Activated CD8-positive, alpha-beta memory T cell treated with anti-CD3 and anti-CD28 coated beads, Interleukin-2, amount 10 ng/mL, durations not matched to agents 7 days and 5 days (primary cell): ENCODE measurements around the gene SNORC. TPM values are rescaled to one million over a fixed set of nuclear protein-coding genes. Genes with fewer than 3 reads are reported as not detected.

ENCODE experiments used
- ATAC-seq: fragments of 150-1000 bp; cut with Tn5 transposase; one replicate; pipeline ENCODE4 v1.10.0; 2021; ENCODE audit warnings: moderate library complexity
- CTCF ChIA-PET: fragments of 350-600 bp; sonication (Branson Sonifier 250); formaldehyde crosslinking; loops from one replicate; lab custom pipeline; 2021; ENCODE audit warnings: antibody characterized with exemption; lab: Charles Lee
- DNase-seq: peaks from one replicate; pipeline ENCODE4 v3.0.0-alpha.2; 2020
- H3K27ac Mint-ChIP-seq: one replicate; pipeline ENCODE4 v1.8.0; 2021; ENCODE audit warnings: mild to moderate bottlenecking, mixed read lengths
- H3K27me3 Mint-ChIP-seq: one replicate; pipeline ENCODE4 v1.8.0; 2021; ENCODE audit warnings: mixed read lengths
- H3K36me3 Mint-ChIP-seq: one replicate; pipeline ENCODE4 v1.8.0; 2021; ENCODE audit warnings: mild to moderate bottlenecking, mixed read lengths
- H3K4me1 Mint-ChIP-seq: one replicate; pipeline ENCODE4 v1.8.0; 2021; ENCODE audit warnings: mixed read lengths
- H3K4me3 Mint-ChIP-seq: one replicate; pipeline ENCODE4 v1.8.0; 2021; ENCODE audit warnings: mild to moderate bottlenecking, moderate library complexity, mixed read lengths
- H3K9me3 Mint-ChIP-seq: one replicate; pipeline ENCODE4 v1.8.0; 2022; ENCODE audit warnings: low read depth, mixed read lengths
- total RNA-seq, 2 experiments: library from RNA; stranded (reverse); gene quantifications; one replicate each; pipeline ENCODE4 v1.2.3, GENCODE V29; 2021

SNORC gene
- total RNA-seq, 2 experiments from 2014 or later = 1.4 to 1.8 TPM

DNA sequence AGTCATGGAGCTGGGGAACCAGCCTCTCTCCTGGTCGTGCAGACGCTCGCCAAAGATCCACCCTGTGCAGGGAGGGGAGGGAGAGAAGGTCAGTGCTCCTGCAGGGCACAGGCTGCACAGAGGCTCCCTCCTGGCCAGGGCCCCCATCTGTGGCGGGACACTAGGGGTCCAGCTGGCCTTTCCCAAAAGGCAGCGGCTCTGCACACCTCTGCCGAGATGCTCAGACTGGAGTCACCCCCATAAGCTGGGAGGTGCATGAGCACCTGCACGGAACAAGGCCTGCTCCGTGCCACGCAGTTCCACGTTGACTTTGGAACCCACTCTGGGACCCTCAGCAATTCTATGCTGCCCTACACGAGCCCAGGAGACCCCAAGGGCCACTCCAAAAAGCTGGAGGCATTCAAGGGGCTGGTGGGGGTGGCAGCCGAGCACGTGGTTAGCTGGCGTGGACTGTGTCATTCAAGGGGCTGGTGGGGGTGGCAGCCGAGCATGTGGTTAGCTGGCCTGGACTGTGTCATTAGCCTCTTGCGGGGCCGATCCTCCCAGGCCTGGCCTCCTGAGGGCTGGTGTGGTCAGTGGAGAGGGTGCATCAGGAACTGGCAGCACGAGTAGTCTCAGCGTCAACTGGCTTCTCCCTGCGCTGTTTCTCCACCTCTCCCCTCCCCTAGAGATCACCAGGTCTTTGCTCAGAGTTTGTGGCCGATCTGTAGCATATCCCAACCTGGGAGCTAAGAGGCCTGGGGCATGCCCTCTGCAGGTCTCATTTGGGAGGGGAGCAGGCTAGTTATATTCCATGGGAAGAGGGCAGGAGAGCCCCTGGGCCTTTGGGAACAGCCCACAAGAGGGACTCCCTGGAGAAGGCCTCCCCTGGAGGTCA is 9.8 kb downstream of the SNORC start:
- no peak for ATAC-seq
- DNase-seq = no peak
- CTCF ChIA-PET = no interaction called here
- no peaks in the 10 kb centered on the region for H3K9me3 Mint-ChIP-seq
- peaks cover 14% of the 10 kb centered on the region for H3K27me3 Mint-ChIP-seq
- no peak overlapping the region for H3K4me3 Mint-ChIP-seq
- H3K4me1 Mint-ChIP-seq = peaks cover 3% of the 10 kb centered on the region
- H3K27ac Mint-ChIP-seq = no peak overlapping the region
- H3K36me3 Mint-ChIP-seq = no peaks in the 10 kb centered on the region

DNA sequence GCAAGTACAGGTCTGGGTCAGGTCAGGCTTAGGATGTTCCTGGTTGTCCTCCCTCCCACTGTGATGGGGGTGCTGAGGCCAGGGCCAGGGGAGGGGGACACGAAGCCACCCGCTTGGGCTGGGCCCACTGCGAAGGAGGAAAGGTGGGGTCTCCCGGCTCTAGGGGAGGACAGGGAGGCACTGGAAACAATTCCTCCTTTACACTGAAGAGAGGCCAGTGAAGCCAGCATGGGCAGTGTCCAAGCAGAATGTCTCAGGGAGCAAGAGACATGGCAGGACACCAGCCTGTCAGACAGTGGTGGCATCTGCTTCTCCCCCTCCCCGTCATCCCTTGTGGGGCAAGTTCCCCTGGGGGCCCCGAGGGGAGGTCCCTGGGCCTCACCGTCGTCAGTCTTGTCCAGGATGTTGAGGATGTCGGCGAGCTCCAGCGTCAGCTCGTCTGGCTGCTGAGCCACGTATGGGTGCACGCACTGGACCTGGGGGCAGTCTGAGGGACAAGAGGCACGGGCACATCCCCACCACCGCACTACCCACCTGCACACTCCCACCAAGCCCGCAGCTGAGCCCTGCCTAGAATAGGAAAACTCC is 10.8 kb downstream of the SNORC start:
- ATAC-seq = no peak
- CTCF ChIA-PET = no interaction called here
- no peak overlapping the region for H3K4me3 Mint-ChIP-seq
- no peak overlapping the region for H3K27ac Mint-ChIP-seq
- no peaks in the 10 kb centered on the region for H3K9me3 Mint-ChIP-seq
- DNase-seq = no peak
- peaks cover 6% of the 10 kb centered on the region for H3K27me3 Mint-ChIP-seq
- no peaks in the 10 kb centered on the region for H3K36me3 Mint-ChIP-seq
- H3K4me1 Mint-ChIP-seq = no peaks in the 10 kb centered on the region

DNA sequence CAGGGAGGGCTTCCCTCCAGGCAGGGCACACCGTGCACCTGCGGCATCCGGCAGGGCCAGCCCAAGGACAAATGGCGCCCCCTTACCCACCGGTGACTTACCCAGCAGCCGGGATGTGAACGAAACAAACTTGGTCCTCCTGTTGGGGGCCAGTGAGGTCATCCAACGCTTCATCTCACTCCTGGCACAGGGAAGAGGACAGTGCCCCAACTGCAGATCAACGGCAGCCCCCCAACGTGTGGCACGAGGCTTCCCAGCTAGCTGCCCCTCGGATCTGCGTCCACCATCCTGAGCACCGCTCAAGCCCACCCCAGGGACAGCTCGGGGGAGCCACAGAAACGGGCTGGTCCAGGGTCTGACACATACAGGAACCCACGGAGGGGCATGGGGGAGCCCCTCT is 12.0 kb downstream of the SNORC start:
- Mint-ChIP-seq H3K36me3 (no peaks in the 10 kb centered on the region), H3K27me3 (peaks cover 6% of the 10 kb centered on the region), H3K27ac (no peak overlapping the region), H3K4me3 (no peak overlapping the region), H3K9me3 (no peaks in the 10 kb centered on the region), H3K4me1 (no peaks in the 10 kb centered on the region)
- CTCF ChIA-PET = no interaction called here
- DNase-seq (no peak), ATAC-seq (no peak)

DNA sequence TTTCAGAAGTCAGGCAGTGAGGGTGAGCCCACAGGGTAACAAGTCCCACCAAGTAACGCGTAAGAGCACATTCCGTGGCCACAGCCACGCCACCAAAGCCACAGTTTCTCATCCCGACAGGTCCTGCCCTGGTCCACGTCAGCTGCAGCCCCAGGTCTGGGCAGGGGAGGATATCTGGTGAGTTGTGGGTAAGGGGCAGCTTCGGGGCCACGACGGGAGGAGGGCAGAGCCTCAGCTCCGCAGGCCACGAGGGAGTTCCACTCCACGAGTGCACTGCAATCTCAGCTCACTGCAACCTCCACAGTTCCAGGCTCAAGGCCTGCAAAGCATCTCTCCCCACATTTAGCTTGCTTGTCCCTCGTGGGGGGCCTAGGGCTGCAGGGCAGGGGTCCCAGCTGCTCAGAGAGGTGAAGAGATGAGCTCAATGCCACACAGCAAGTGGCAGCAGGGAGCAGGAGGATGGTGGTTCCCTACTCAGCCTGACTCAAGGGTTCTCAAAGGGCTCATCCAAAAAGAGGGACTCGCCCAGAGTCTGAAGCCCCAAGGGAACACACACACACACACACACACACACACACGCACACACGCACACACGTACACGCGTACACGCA is 12.5 kb downstream of the SNORC start:
- ATAC-seq (no peak), DNase-seq (no peak)
- Mint-ChIP-seq H3K9me3 (no peaks in the 10 kb centered on the region), H3K27me3 (peaks cover 4% of the 10 kb centered on the region), H3K27ac (no peak overlapping the region), H3K4me3 (no peak overlapping the region), H3K36me3 (no peaks in the 10 kb centered on the region), H3K4me1 (no peaks in the 10 kb centered on the region)
- CTCF ChIA-PET = no interaction called here

DNA sequence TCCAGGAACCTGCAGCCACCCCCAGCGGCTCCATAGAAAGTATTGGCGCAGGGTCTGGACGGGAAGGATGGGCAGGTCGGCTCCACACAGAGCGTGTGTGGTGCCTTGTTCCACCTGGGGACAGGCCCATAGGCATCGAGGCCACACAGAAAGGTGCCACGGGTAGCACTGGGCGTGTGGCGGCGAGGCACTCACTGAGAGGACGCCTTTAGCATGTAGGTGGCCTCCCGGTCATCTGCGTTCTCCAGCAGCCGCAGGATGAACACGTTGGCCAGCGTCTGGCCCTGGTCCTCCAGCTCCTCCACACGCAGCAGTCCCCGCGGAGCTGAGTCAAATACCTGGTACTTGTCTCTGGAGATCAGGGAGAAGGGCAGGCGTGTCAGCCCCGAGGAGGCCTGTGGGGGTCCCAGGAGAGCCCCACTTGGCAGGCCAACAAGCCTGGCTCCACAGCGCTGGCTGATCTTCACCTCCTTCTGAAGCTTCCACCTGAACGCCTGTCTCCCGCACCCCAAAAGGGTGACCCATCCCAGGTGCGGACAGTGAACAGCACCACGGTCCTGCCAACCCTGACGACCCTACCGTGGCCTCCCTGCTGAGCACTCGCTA is 13.2 kb downstream of the SNORC start:
- H3K36me3 Mint-ChIP-seq = no peaks in the 10 kb centered on the region
- no peaks in the 10 kb centered on the region for H3K9me3 Mint-ChIP-seq
- no peaks in the 10 kb centered on the region for H3K27me3 Mint-ChIP-seq
- H3K4me3 Mint-ChIP-seq = no peak overlapping the region
- no peaks in the 10 kb centered on the region for H3K4me1 Mint-ChIP-seq
- CTCF ChIA-PET = no interaction called here
- DNase-seq = no peak
- ATAC-seq = no peak
- no peak overlapping the region for H3K27ac Mint-ChIP-seq

DNA sequence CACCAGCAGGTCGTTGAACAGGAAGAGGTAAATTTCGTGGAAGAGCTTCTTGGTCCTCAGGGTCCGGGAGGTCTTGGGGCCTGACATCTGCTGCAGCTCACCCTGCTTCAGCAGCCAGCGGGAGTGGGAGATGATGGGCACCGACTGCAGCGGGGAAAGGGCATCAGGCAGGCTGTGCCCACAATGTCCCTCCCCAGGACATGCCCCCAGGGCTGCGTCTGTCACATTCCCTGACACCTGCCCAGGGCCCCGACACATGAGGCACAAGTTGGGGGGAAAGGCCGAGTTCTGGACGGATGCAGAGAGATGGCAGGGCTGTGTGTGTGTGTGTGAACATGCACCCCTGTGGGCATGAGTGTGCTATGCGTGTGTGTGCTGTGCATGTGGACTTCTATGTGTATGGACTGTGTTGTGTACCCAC is 13.9 kb downstream of the SNORC start:
- CTCF ChIA-PET = no interaction called here
- no peak overlapping the region for H3K4me3 Mint-ChIP-seq
- ATAC-seq (no peak), DNase-seq (no peak)
- no peaks in the 10 kb centered on the region for H3K36me3 Mint-ChIP-seq
- H3K27me3 Mint-ChIP-seq = no peaks in the 10 kb centered on the region
- no peaks in the 10 kb centered on the region for H3K9me3 Mint-ChIP-seq
- H3K4me1 Mint-ChIP-seq = no peaks in the 10 kb centered on the region
- H3K27ac Mint-ChIP-seq = no peak overlapping the region

DNA sequence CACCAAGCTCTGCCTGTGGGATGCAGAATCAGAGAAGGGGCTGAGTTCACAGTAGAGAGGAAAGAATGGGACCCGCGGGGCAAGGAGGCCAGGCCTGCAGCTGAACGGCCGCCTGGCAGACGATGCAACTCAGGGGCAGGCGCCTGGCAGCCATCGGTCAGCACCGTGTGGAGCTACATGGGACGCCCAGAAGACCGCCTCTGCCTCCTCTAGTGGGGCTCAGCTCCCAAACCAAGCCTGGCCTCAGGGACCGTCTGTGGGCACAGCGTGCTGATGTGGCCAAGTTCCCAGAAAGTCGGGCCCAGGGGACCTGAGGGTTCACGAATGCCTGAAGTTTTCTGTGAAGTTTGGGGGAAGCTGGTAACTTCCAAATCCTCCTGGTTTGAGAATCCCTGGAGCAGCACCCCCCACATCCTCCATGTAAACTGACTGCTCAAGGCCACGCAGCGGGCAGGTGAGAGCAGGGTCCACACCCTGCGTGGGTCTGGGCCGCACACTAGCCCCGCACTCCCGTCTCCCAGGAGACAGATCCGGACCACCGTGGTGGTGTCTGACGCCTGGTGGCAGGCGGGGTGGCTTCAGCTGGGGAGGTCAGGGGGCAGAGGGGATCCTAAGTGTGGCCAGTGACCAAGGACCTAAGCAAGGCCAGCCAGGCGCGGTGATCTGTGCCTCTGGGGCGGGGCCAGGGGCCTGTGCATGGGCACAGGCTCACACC is 14.6 kb downstream of the SNORC start:
- Mint-ChIP-seq H3K27me3 (no peaks in the 10 kb centered on the region), H3K4me1 (no peaks in the 10 kb centered on the region)
- CTCF ChIA-PET = no interaction called here

DNA sequence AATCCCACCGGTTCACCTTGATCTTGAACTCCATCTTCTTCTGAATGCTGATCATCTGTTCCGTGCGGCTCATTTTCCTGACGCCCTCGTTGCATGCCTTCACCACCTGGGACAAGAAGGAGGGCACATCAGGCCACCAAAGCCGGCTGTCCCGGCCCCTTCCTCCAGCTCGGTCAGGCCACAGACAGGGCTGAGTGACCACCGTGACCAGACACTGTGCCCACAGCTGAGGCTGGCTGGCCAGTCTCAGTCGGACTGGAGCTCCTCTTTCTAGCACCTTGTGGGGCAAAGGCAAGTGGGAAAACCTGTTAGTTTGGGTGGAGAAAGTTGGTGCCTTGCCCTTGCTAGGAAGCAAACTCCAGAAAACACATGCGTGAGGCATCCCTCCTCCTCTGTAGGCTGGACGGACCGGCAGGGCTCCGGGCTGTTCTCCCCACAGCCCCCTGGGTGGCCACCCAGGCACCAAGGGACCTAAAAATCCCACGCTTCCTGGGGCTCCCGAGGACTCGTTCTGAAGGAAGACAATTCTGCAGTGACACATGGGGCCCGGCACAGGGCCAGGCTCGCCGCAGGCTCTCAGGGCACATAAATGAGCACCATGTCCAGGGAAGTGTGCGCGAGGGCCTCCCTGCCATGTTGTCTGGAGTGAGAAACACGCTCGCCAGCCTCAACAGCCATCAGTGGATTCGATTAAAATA is 15.3 kb downstream of the SNORC start:
- DNase-seq (no peak), ATAC-seq (no peak)
- Mint-ChIP-seq H3K36me3 (no peaks in the 10 kb centered on the region), H3K27ac (no peak overlapping the region), H3K27me3 (no peaks in the 10 kb centered on the region), H3K9me3 (no peaks in the 10 kb centered on the region), H3K4me3 (no peak overlapping the region), H3K4me1 (no peaks in the 10 kb centered on the region)
- CTCF ChIA-PET = no interaction called here

More for the DNA sequence above, 14.6 kb downstream of the SNORC start:
- Mint-ChIP-seq H3K36me3 (no peaks in the 10 kb centered on the region), H3K4me3 (no peak overlapping the region), H3K9me3 (no peaks in the 10 kb centered on the region), H3K27ac (no peak overlapping the region)
- no peak for ATAC-seq
- DNase-seq = no peak

DNA sequence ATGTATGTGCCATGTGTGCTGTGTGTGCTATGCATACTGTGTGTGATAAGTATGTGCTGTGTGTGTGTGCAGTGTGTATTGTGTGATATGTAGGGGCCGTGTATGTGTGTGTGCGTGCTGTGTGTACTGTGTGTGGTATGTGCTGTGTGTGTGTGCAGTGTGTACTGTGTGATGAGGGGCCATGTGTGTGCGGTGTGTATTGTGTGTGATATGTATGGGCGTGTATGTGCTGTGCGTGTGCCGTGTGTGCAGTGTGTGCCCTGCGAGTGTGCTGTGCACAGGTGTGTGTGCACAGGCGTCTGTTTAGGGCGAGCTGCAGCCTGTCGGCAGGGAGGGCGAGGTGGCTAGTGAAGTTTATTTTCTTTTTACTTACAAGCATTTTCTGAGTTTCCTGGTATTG is 16.1 kb downstream of the SNORC start:
- no peak for ATAC-seq
- no peak for DNase-seq
- CTCF ChIA-PET = no interaction called here
- H3K36me3 Mint-ChIP-seq = no peaks in the 10 kb centered on the region
- no peaks in the 10 kb centered on the region for H3K27me3 Mint-ChIP-seq
- H3K4me3 Mint-ChIP-seq = no peak overlapping the region
- no peak overlapping the region for H3K27ac Mint-ChIP-seq
- no peaks in the 10 kb centered on the region for H3K4me1 Mint-ChIP-seq
- H3K9me3 Mint-ChIP-seq = no peaks in the 10 kb centered on the region

DNA sequence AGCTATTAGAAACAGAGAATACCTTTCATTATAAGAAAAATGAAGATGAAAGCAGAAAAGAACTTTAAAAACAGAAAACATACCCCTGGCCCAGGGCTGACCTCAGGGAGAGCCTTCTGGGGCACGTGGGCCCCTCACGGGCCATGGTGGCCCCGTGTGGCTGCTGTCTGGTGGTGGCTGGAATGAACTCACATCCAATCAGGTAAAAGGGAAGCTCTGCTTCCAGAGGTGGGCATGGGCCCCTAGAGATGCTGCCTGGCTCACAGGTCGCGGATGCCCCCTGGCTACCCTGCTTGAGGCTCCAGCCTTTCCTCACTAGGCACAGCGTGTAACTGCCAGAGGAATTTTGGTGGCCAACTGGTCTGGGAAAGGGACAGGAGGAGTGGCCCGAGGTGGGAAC is 16.6 kb downstream of the SNORC start:
- Mint-ChIP-seq H3K4me1 (no peaks in the 10 kb centered on the region), H3K9me3 (no peaks in the 10 kb centered on the region), H3K27ac (no peak overlapping the region), H3K4me3 (no peak overlapping the region), H3K36me3 (no peaks in the 10 kb centered on the region), H3K27me3 (no peaks in the 10 kb centered on the region)
- CTCF ChIA-PET = no interaction called here
- DNase-seq (no peak), ATAC-seq (no peak)

DNA sequence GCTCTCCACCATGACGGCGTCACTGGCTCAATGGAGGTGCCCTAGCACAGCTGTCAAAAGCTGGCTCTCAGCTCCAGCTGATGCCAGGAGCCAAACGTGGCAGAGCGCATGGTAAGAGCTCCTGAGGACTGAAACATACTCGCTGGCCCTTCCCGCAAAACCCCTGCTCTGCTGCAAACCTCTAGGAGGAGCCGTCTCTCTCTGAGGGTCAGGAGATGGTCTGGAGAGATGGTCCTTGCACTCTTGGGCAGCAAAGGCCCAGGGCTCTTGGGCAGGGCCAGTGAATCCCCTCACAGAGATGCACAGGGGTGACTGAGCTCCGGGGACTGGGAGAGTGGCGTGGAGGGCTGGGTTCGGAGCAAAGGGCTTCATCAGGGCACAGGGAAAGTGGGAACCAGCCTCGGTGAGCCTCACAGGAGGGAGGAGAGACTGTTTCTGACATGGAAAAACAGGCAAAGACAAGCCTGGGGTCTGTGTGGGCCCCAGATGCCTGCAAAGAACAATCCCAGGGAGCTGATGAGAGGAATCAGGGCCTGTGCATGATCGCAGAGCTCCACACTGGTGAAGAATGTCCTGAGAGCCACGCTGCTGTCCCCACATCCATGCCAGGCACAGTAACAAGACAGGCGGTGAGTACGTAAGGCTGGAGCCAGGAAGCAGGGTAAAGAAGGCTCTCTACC is 17.2 kb downstream of the SNORC start:
- Mint-ChIP-seq H3K9me3 (no peaks in the 10 kb centered on the region), H3K27ac (no peak overlapping the region), H3K4me3 (no peak overlapping the region), H3K36me3 (no peaks in the 10 kb centered on the region), H3K27me3 (no peaks in the 10 kb centered on the region), H3K4me1 (no peaks in the 10 kb centered on the region)
- CTCF ChIA-PET = no interaction called here
- ATAC-seq (no peak), DNase-seq (no peak)

DNA sequence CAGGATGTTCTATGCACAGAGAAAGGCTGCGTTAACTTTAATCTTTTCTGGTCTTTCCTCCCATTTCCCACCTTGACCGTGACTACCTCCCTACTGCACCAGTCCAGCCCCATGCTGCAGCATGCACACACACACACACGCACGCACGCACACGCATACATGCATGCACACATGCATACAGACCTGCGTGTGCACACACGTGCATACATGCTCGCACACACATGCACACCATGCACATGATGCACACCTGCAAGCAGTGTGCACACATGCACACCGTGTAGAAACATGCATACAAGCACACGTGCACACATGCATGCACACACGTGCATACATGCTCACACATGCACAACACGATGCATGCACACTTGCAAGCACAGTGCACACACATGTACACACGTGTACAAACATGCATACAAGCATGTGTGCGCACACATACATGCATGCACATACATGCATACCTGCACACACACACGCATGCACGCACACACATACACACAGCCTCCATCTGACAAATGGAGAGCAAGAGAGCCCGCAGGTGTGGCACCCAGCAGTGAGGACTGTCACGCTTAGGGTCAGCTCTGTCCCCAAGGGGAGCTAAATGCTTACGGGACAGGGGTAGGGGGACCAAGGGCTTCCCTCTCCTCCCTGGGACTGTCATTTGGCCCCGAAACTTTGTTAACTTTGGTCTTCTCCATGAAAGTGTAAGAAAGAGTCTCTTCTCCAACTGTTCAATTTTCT is 18.2 kb downstream of the SNORC start:
- ATAC-seq (no peak), DNase-seq (no peak)
- H3K4me1 Mint-ChIP-seq = no peaks in the 10 kb centered on the region
- no peaks in the 10 kb centered on the region for H3K36me3 Mint-ChIP-seq
- no peak overlapping the region for H3K4me3 Mint-ChIP-seq
- no peak overlapping the region for H3K27ac Mint-ChIP-seq
- H3K27me3 Mint-ChIP-seq = no peaks in the 10 kb centered on the region
- H3K9me3 Mint-ChIP-seq = no peaks in the 10 kb centered on the region
- CTCF ChIA-PET = no interaction called here
